VCaP (cell line): ENCODE results near the gene KRT86.

Experiments
- H3K27ac ChIP-seq: fragments of 450-650 bp; 2 replicates; pipeline ENCODE4 v1.5.1; 2017
- TF ChIP-seq, protein P1 (sequence below): fragments of 450-650 bp; conservative IDR thresholded peaks from 2 replicates; pipeline ENCODE4 v1.5.1; 2017; ENCODE audit warnings: mild to moderate bottlenecking, moderate library complexity

Gene KRT86

DNA sequence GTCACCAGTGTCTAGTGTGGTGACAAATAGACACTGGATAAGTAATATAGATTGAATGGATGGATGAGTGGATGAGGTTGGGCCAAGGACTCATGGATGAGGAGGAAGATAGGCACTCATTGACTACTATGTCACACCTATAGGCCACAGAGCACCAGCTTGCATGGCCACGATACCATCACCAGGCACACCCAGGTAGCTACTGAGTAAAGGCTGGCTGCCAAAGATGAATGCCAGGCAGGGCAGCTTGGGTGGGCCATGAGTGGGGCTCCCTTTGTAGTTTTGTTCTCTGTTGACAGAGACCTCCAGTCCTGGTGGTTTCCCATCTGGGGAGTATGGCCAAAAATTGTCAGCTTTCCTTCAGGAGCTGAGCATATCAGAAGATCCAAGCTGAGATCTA is 57.9 kb downstream of the KRT86 start:
- peak overlapping the region; percentile 9 for H3K27ac ChIP-seq
- TF ChIP-seq, protein P1, sequence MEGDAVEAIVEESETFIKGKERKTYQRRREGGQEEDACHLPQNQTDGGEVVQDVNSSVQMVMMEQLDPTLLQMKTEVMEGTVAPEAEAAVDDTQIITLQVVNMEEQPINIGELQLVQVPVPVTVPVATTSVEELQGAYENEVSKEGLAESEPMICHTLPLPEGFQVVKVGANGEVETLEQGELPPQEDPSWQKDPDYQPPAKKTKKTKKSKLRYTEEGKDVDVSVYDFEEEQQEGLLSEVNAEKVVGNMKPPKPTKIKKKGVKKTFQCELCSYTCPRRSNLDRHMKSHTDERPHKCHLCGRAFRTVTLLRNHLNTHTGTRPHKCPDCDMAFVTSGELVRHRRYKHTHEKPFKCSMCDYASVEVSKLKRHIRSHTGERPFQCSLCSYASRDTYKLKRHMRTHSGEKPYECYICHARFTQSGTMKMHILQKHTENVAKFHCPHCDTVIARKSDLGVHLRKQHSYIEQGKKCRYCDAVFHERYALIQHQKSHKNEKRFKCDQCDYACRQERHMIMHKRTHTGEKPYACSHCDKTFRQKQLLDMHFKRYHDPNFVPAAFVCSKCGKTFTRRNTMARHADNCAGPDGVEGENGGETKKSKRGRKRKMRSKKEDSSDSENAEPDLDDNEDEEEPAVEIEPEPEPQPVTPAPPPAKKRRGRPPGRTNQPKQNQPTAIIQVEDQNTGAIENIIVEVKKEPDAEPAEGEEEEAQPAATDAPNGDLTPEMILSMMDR: no peak

DNA sequence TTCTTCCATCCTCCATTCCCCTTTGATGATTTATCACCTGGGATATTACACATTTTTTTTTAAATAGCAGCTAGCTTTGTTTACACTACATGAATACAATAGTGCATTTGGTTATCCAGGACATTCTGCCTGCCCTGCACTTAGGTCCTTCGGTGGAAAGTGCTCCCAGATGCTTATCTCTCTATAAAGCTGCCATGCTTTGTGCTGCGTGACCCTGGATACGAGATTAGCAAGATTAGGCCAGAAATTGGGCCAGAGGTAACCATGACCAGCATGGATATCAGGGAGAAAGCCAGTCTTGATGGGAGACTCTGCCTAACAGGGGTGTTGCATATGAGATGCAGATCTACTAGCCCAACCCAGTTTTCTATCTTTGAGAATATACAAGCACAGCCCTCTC is 58.9 kb downstream of the KRT86 start:
- H3K27ac ChIP-seq: peak overlapping the region; percentile 9
- TF ChIP-seq, protein P1: no peak

DNA sequence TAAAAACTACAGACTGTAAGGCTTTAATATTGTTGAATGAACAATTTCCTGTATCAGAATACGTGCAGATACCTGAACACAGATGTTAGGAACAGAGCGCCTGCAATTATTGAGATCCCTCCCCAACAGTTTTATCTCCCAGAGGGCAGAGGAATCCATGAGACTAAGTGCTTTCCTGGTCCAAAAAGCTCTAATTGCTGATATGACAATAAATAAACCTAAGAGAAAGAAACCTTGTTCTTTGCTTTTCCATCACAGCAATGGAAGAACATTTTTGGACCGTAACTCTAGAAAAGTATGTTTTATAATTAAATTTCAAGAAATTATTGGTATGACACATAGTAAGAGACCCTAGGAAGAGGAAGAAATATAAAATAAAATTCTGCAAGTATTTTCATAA is 59.7 kb downstream of the KRT86 start:
- no peak overlapping the region for H3K27ac ChIP-seq
- TF ChIP-seq, protein P1: no peak

DNA sequence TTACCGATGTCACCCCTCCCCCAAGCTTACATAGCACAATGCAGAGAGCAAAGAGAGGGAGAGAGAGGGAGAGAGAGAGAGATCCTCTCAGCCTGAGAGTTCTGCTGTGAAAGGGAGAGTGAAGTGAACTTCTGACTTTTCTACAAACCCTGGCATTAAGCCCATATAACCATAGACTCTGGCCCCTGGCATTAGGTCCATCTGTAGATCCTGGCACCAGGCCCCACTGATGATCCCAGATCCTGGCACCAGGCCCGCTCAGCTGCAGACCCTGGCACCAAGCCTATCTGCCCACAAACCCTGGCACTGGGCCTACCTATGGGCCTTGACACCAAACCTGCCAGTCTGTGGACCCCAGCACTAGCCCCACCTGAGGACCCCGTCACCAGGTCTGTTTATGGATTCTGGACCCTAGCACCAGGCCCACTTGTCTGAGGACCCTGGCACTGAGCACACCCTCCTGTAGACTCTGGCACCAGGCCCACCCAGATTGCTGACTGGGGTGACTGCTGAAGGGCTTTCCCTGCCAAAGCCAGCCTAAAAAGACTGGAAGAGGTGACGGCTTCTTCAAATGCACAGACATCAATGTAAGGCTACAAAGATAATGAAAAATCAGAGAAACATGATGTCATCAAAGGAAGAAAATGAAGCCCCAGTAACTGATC is 61.3 kb downstream of the KRT86 start:
- peak overlapping the region; percentile 22; the same call in 1 of the 2 replicates for H3K27ac ChIP-seq
- TF ChIP-seq, protein P1: no peak

DNA sequence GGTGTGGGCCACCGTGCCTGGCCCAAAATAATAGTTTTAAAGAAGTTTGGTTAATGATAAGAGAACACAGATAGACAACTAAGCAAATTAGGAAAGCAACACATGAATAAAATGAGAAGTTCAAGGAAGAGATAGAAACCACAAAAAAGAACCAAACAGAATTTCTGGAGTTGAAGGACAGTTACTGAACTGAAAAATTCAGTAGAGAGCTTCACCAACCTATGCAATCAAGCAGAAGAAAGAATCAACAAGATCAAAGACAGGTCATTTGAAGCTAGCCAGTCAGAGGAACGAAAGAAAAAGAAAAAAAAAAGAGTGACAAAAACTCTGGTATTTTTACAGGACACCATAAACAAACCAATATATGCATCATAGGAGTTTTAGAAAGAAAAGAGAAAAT is 62.2 kb downstream of the KRT86 start:
- TF ChIP-seq, protein P1: no peak
- H3K27ac ChIP-seq: no peak overlapping the region

DNA sequence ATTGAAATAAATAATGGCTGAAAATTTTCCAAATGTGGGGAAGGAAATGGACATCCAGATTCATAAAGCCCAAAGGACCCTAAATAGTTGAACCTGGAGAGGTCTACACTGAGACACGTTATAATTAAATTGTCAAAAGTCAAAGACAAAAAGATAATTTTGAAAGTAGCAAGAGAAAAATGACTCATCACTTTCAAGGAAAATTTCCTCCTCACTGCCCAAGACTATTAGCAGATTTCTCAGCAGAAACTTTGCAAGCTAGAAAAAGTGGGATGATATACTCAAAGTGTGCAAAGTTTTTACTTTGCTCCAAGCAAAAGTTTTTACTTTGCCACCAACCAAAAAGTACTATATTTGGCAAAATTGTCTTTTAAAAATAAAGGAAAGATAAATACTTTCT is 62.6 kb downstream of the KRT86 start:
- H3K27ac ChIP-seq: no peak overlapping the region
- TF ChIP-seq, protein P1: no peak

DNA sequence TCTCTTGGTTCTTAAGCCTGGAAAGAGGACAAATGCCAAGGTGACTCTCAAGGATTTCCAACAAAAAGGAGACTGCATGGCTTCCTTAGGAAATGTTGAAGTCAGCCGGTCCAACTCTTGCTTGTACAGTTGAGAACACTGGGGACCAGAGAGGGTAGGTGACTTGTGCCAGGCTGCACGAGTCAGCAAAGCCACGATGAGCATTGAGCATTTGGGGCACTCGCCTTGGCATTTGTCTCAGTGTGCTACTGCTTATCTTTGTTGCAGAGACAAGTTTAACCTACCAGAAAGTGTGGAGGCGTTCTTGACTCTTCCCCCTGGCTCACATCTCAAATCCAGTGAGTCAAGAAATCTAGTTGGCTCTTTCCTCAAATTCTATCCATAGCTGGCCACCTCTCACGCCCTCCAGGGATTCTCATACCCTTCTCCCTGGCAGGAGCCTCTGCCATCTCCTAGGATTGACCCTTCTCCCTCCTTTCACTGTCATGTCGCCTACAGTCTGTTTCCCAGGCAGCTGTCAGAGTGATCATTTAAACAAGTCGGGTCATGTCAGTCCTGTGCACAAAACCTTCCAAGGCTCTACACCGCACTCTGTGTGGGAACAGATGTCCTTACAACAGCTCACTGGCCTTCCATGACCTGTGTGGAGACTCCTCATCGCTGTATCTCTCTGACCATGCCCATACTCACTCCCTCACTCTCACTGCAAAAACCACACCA is 64.0 kb downstream of the KRT86 start:
- no peak overlapping the region for H3K27ac ChIP-seq
- TF ChIP-seq, protein P1: no peak
